Panc1 (cell line): Measurements from ENCODE around the gene LAMA5.

Experiments
- CTCF ChIP-seq: fragments of 450-650 bp; IDR thresholded peaks from 2 replicates; pipeline ENCODE4 v1.5.1; 2017; ENCODE audit warnings: mild to moderate bottlenecking
- SIN3A ChIP-seq: IDR thresholded peaks from 2 replicates; pipeline ENCODE4 v1.6.1; 2012; ENCODE audit warnings: low read depth, mild to moderate bottlenecking, low read length, moderate library complexity, borderline replicate concordance; ENCODE audit not compliant: insufficient read depth

DNA sequence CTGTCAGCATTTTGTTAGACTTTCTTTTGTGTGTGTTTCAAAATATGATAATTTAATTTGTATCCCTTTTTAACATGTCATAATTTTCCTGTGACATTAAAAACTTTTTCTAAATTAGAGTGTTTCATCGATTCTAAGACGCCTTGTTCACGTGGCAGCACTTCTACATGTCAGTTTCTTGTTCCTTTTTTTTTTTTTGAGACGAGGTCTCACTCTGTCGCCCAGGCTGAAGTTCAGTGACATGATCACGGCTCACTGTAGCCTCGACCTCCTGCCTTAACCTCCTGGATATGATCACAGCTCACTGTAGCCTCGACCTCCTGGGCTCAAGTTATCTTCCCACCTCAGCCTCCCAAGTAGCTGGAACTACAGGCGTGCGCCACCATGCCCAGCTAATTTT, 91.9 kb downstream of the LAMA5 start:
- TF ChIP-seq CTCF (no peak), SIN3A (no peak)
